Sigmoid colon (tissue), 7 donors: ENCODE results near the gene CORO6. TPM values are rescaled to one million over a fixed set of nuclear protein-coding genes. Genes with fewer than 3 reads are reported as not detected.
A peak's percentile ranks its signal among the peaks of the same experiment; 100 is the strongest.

ENCODE experiments used
- DNase-seq: peaks from one replicate; pipeline ENCODE4 v3.0.0-alpha.2; 2019
- H3K27ac ChIP-seq, 4 donors: fragments of 200-600 bp; sonication (generic); one replicate each; pipeline ENCODE4 v1.5.1; 2016 to 2019; ENCODE audit warnings: mild to moderate bottlenecking in 1 of 4
- H3K27me3 ChIP-seq, 3 donors: fragments of 200-600 bp; sonication (generic); one replicate each; pipeline ENCODE4 v1.5.1; 2019; ENCODE audit warnings: mild to moderate bottlenecking in 1 of 3
- H3K36me3 ChIP-seq, 4 donors: fragments of 200-600 bp; sonication (generic); one replicate each; pipeline ENCODE4 v1.5.1; 2016 to 2019
- H3K4me1 ChIP-seq, 4 donors: fragments of 200-600 bp; sonication (generic); one replicate each; pipeline ENCODE4 v1.5.1; 2017 to 2019
- H3K4me3 ChIP-seq, 4 donors: fragments of 200-600 bp; sonication (generic); one replicate each; pipeline ENCODE4 v1.5.1; 2017 to 2019; ENCODE audit warnings: mild to moderate bottlenecking in 2 of 4, moderate library complexity in 1 of 4
- H3K9me3 ChIP-seq, 4 donors: fragments of 200-600 bp in 3 of 4; sonication (generic) in 3 of 4; one replicate each; pipeline versions ENCODE4 v1.5.1 to v1.6.1; 2013 to 2019
- CTCF ChIP-seq, 4 experiments: fragments of 450-650 bp in 3 of 4; fragments of 200-600 bp in 1 of 4; IDR thresholded peaks; one replicate each; pipeline ENCODE4 v1.5.1; 2016 to 2019; ENCODE audit warnings: antibody characterized with exemption in 4 of 4, mild to moderate bottlenecking in 3 of 4, moderate library complexity in 2 of 4
- EP300 ChIP-seq, 4 donors: sonication (generic); formaldehyde crosslinking; IDR thresholded peaks; one replicate each; pipeline ENCODE4 v1.6.1; 2017; ENCODE audit warnings: antibody characterized with exemption in 4 of 4
- POLR2A ChIP-seq, 2 donors: fragments of 450-650 bp; IDR thresholded peaks; one replicate each; pipeline ENCODE4 v1.6.1; 2016; ENCODE audit warnings: antibody characterized with exemption in 2 of 2, mild to moderate bottlenecking in 2 of 2, moderate library complexity in 2 of 2
- POLR2AphosphoS5 ChIP-seq, 4 donors: sonication (generic); formaldehyde crosslinking; IDR thresholded peaks; one replicate each; pipeline ENCODE4 v1.6.1; 2017; ENCODE audit warnings: antibody characterized with exemption in 4 of 4
- WGBS, 2 donors: extraction: QIAGEN DNeasy Blood & Tissue Kit; methylation state at CpG; one replicate each; pipeline ENCODE4 v1.1.7; 2013; 5-methylcytosine and 5-hydroxymethylcytosine counted together
- intact Hi-C: fragments of 100-400 bp; cut with DNase I; formaldehyde crosslinking; loops from one replicate; pipeline ENCODE4 v1.15.1; 2023
- polyA plus RNA-seq, 3 donors: library from polyadenylated mRNA; stranded (reverse); fragments of 200-250 nt; gene quantifications; one replicate each; pipeline ENCODE4 v1.2.3, GENCODE V29; 2013
- total RNA-seq, 4 donors: library from RNA; depleted of rRNA; stranded (reverse); fragments of >200 nt; gene quantifications; one replicate each; pipeline ENCODE4 v1.1.0, GENCODE V29; 2016
- donor health status: healthy with polysubstance abuse.
- donor health status: Bipolar disorder and iron deficiency.
- donor health status: healthy.

CORO6 gene
- total and polyA plus RNA-seq, 7 donors = 0.23 to 94.4 (median 23.9) TPM

GRCh38 chr17:29615492-29616299, 7.0 kb downstream of the CORO6 start:
- peaks cover 0 to 81% (median 72%) of the 10 kb centered on the region in 4 donors for H3K4me1 ChIP-seq
- peak overlapping the region; percentile 20 to 44 (median 40) for H3K4me3 ChIP-seq
- H3K27ac ChIP-seq = peak overlapping the region; percentile 68 to 79 (median 72)
- peak; percentile 94 for DNase-seq
- WGBS, 2 donors = 1 to 2% methylated on average over 74 of the region's 74 CpGs
- H3K36me3 ChIP-seq = no peaks in the 10 kb centered on the region
- intact Hi-C loops = loop anchor here (5.0 to 10.0 kb wide), 2 partner anchors 33 to 149 kb away; no protein-coding TSS in a partner anchor
- H3K9me3 ChIP-seq = no peaks in the 10 kb centered on the region
- TF ChIP-seq POLR2A (IDR thresholded peaks at IDR 0.05) (peak in 1 of 2 donors; percentile 57), POLR2AphosphoS5 (IDR thresholded peaks at IDR 0.05) (peak; percentile 76 to 93 (median 83)), CTCF (IDR thresholded peaks at IDR 0.05) (no peak)
- no peaks in the 10 kb centered on the region for H3K27me3 ChIP-seq

- 3 to 10% methylated on average over 15 of the region's 15 CpGs for WGBS, 2 donors
- intact Hi-C loops = loop anchor here (5.0 to 10.0 kb wide), 2 partner anchors 33 to 150 kb away; no protein-coding TSS in a partner anchor
- Histone ChIP-seq H3K4me3 (peak overlapping the region in 3 of 4 donors; percentile 36 to 44 (median 44)), H3K27ac (peak overlapping the region; percentile 68 to 79 (median 72)), H3K9me3 (no peaks in the 10 kb centered on the region), H3K36me3 (no peaks in the 10 kb centered on the region), H3K4me1 (peaks cover 0 to 74% (median 72%) of the 10 kb centered on the region in 4 donors), H3K27me3 (no peaks in the 10 kb centered on the region)
- TF ChIP-seq CTCF (IDR thresholded peaks at IDR 0.05) (no peak), POLR2A (IDR thresholded peaks at IDR 0.05) (no peak), EP300 (IDR thresholded peaks at IDR 0.05) (no peak), POLR2AphosphoS5 (IDR thresholded peaks at IDR 0.05) (no peak)
- DNase-seq = no peak
These were observed 7.7 kb downstream of the CORO6 start for GRCh38 chr17:29615048-29615385.

GRCh38 chr17:29614349-29615047, 8.2 kb downstream of the CORO6 start:
- no peak for DNase-seq
- Histone ChIP-seq H3K36me3 (no peaks in the 10 kb centered on the region), H3K27ac (no peak overlapping the region), H3K4me1 (peaks cover 0 to 71% (median 68%) of the 10 kb centered on the region in 4 donors), H3K4me3 (no peak overlapping the region), H3K27me3 (no peaks in the 10 kb centered on the region), H3K9me3 (no peaks in the 10 kb centered on the region)
- TF ChIP-seq EP300 (IDR thresholded peaks at IDR 0.05) (no peak), CTCF (IDR thresholded peaks at IDR 0.05) (no peak), POLR2A (IDR thresholded peaks at IDR 0.05) (no peak), POLR2AphosphoS5 (IDR thresholded peaks at IDR 0.05) (no peak)
- intact Hi-C loops = loop anchor here (5.0 to 10.0 kb wide), 2 partner anchors 32 to 150 kb away; no protein-coding TSS in a partner anchor
- 42 to 55% methylated on average over 16 of the region's 16 CpGs for WGBS, 2 donors

- TF ChIP-seq EP300 (IDR thresholded peaks at IDR 0.05) (no peak), POLR2A (IDR thresholded peaks at IDR 0.05) (no peak), CTCF (IDR thresholded peaks at IDR 0.05) (no peak), POLR2AphosphoS5 (IDR thresholded peaks at IDR 0.05) (no peak)
- Histone ChIP-seq H3K9me3 (no peaks in the 10 kb centered on the region), H3K27me3 (no peaks in the 10 kb centered on the region), H3K27ac (peak overlapping the region in 3 of 4 donors; percentile 12 to 69 (median 44)), H3K36me3 (no peaks in the 10 kb centered on the region), H3K4me3 (peak overlapping the region; percentile 12 to 40 (median 23)), H3K4me1 (peaks cover 0 to 64% (median 61%) of the 10 kb centered on the region in 4 donors)
- WGBS, 2 donors = 15 to 23% methylated on average over 13 of the region's 13 CpGs
- DNase-seq = peak; percentile 70
- intact Hi-C loops = loop anchor here (1.0 to 10.0 kb wide), 2 partner anchors 23 to 151 kb away; no protein-coding TSS in a partner anchor
These were observed 8.9 kb downstream of the CORO6 start for GRCh38 chr17:29613856-29614255.
